Choroid plexus epithelial cell (primary cell): ENCODE data around the gene PTH2R.
"Not testable (repeated sequence)": the region's sequence is repeated elsewhere in the genome, so short reads cannot be mapped to it uniquely, and the experiment has no call there.

Experiments used
- DNase-seq: peaks from one replicate; pipeline ENCODE4 v3.0.0-alpha.2; 2010; ENCODE audit warnings: low read depth
- H3K4me3 ChIP-seq: 2 replicates; pipeline ENCODE4 v1.5.1; 2011; ENCODE audit warnings: low read depth, mild to moderate bottlenecking, control low read depth, low read length, moderate library complexity
- TF ChIP-seq, protein P1 (sequence below): conservative IDR thresholded peaks from 2 replicates; pipeline ENCODE4 v1.5.1; 2011; ENCODE audit warnings: low read depth, mild to moderate bottlenecking, control low read depth, inconsistent platforms, low read length, moderate library complexity

Gene PTH2R

DNA sequence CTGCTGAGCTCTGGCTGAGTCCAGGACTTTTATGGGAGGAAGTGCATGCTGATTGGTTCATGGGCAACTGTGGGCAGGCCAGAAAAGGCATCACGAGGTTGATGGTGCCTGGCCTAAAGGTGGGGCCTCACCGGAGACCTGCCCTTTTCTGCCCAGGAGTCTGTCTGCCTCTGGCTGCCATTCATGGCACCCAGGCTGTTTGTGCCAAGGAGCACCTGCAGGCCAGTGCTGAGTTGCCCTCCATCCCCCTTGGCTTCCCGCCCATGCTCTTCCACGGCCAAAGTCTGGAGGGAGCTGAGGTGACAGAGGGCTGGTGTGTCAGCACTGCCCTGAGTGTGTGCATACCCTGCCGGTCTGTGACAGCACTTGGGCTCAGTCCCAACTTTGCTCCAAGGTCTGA lies 123.2 kb downstream of the PTH2R start:
- TF ChIP-seq, protein P1, sequence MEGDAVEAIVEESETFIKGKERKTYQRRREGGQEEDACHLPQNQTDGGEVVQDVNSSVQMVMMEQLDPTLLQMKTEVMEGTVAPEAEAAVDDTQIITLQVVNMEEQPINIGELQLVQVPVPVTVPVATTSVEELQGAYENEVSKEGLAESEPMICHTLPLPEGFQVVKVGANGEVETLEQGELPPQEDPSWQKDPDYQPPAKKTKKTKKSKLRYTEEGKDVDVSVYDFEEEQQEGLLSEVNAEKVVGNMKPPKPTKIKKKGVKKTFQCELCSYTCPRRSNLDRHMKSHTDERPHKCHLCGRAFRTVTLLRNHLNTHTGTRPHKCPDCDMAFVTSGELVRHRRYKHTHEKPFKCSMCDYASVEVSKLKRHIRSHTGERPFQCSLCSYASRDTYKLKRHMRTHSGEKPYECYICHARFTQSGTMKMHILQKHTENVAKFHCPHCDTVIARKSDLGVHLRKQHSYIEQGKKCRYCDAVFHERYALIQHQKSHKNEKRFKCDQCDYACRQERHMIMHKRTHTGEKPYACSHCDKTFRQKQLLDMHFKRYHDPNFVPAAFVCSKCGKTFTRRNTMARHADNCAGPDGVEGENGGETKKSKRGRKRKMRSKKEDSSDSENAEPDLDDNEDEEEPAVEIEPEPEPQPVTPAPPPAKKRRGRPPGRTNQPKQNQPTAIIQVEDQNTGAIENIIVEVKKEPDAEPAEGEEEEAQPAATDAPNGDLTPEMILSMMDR, result no peak
- no peak for DNase-seq
- H3K4me3 ChIP-seq, result no peak overlapping the region

DNA sequence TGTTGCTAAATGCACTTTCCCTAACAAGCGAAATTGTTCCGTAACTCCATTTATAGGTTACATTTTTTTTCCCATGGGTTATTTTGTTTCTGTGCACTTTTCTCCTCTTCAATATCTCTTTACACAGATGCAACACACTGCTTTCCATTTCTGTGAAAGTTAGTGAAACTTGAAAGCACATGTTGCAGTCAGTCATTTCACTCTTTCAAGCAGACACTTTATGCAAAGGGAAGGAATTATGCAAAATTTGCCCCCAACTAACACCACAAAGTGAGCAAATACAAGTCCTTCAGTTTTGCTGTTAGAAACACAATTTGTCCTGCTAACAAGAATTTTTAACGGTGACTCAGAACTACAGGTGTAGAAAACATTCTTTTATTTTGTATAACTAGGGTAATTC lies 124.8 kb downstream of the PTH2R start:
- H3K4me3 ChIP-seq, result no peak overlapping the region
- DNase-seq, result no peak
- TF ChIP-seq, protein P1, result no peak

DNA sequence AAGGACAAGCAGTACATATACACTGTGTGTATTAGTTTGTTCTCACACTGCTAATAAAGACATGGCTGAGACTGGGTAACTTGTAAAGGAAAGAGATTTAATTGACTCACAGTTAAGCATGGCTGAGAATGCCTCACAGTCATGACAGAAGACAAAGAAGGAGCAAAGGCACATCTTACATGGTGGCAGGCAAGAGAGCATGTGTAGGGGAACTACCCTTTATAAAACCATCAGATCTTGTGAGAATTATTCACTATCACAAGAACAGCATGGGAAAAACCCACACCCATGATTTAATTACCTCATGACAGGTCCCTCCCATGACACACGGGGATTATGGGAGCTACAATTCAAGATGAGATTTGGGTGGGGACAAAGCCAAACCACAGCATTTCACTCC lies 129.0 kb downstream of the PTH2R start:
- DNase-seq, H3K4me3 ChIP-seq: not testable (repeated sequence)

DNA sequence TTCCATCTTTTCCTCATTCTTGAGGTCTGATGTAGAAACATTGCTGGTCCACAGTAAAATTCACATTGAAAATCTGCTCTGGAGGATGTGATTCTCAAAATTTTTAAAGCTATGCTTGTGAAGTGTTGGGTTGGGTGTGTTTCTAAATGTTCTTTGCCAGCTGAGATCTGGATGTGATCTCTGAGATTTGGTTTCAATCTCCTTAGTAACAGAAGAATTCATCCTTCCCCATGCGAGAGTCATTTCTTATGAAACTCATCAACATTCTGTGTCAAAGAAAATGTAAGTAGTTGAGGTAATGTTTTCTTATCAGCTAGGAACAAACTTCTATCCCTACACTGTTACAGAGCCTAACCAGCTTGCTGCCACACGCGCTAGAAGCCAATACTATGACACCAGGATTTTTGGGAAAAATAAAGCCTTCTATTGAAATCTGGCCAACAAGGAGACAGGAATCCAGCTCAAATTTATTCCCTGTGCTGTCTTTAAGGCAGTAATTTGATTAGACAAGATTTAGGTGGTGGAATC lies 134.9 kb downstream of the PTH2R start:
- TF ChIP-seq, protein P1, result no peak
- H3K4me3 ChIP-seq, result no peak overlapping the region
- no peak for DNase-seq

DNA sequence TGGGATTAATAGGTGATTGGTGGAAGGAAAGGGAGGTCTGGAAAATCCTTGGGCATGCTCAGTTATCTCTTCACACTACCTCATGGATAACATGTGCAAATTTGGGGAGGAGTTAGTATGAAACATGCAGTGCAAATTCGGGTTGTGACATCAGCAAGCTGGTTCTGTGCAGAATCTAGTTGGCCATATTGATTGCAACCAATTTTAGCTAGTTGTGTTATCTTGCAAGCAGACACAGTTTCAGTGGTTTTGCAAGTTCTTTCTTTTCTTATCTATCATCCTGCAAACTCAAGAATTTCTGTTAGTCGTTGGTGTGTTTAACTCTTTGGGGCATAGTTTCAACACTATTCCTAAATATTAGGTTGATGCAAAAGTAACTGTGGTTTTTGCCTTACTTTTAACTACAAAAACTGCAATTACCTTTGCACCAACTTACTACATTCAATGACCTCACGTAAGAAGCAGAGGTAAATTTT lies 135.4 kb downstream of the PTH2R start:
- DNase-seq, result no peak
- no peak overlapping the region for H3K4me3 ChIP-seq
- TF ChIP-seq, protein P1, result no peak

DNA sequence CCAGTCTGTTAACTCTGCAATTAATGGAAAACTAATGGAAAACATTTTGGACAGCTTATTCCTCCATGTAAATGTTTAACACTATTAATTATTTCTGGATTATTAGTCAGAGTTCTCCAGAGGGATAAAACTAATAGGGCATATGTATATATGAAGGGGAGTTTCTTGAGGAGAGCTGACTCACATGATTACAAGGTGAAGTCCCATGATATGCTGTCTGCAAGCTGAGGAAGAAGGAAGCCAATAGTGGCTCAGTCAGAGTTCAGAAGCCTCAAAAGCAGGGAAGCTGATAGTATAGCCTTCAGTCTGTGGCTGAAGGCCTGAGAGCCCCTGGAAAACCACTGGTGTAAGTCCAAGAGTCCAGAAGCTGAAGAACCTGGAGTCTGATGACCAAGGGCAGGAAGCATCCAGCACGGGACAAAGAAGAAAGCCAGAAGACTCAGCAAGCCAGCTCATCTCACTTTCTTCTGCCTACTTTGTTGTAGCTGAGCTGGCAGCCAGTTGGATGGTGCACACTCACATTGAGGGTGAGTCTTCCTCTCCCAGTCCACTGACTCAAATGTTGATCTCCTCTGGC lies 136.0 kb downstream of the PTH2R start:
- H3K4me3 ChIP-seq, result no peak overlapping the region
- TF ChIP-seq, protein P1, result no peak
- no peak for DNase-seq
